ENCODE results near the gene ST6GAL1.

The ST6GAL1 gene

DNA sequence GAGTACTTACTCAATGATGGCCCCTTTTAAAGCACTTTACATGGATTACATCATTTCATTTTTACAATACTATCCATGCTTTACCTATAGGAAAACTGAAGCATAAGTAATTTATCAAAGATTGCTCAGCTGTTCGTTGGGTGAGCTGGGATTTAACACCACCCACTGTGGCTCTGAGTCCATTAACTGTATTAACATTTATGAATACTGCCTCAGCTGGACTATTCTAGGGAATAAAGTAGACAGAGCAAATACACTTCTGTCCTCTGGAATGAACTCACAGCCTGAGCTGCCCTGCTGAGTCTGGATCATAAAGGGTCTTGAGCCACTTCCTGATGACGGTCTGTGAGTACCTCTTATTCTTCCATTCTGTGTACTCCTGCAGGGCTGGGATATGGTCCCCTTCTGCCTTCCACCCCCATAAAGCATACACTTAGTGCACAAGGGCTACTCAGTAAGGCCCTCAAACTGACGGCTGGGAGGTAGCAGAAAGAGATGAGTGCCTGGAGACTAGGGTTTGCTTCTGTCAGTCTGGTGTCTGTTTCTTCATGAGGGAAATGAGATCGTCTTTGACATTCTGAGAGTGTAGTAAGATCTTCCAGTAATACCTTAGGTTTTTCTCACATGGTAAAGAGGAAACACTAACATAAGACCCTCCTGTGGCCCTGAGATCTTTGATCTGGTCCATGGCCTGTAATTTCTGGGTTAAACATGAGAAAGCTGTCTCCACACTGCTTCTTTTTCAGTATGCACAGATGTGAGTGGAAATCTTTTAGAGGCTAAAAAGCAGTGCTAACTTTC is 12.6 kb upstream of the ST6GAL1 start:
- DNase-seq, result no peak

DNA sequence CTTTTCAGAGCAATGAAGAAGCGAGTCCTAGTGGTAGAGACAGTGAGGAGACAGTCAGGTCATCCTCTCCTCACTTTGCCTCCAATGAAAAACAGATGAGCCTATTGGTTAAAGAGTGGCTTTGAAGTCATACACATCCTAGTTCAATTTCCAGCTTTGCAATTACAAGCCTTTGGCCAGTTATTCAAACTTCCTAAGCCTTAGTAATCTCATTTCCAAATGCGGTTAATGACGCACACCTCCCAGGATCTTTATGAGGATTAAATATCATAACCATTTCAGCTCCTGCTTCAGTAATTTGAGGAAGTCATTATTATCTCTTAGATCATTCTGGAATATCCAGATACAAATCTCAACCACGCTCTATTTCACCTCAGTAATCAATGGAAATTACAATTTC is 10.0 kb upstream of the ST6GAL1 start:
- no peak for DNase-seq

DNA sequence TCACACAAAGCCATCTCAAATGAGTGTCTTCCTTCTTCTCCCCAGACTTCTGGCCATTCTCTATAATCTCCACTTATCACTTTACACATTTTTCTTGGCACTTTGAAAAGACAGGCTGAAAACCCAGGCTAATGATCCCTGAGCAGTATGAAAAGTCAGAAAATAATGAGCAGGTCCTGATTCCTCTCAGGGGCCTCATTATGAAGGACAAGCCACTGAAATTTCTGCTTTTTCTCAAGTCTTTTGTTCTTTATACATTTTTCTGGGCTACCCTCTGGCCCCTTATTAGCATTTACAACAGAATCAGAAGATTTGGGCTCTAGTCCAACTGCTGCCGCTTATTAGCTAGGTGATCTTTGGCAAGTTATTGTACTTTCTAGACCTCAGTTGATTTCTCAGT is 9.5 kb upstream of the ST6GAL1 start:
- DNase-seq, result no peak

DNA sequence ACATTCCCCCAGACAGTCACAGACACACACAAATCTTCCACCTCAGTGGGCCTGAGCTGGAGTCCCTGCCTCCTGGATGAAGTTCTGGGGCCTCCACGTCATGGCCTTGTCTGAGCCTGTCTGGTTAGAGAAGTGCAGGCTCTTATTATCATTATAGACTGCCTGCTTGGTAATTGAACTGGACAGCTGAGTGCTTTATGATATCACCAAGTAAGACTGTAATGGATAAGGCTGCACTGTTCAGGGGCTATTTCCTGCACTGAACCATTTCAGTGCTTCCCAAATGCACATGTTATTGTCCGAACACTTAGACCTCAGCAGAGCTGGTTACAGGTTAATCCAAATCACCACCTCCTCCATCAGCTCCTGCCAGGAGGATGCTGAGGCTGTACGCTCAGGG is 8.7 kb upstream of the ST6GAL1 start:
- DNase-seq, result no peak

DNA sequence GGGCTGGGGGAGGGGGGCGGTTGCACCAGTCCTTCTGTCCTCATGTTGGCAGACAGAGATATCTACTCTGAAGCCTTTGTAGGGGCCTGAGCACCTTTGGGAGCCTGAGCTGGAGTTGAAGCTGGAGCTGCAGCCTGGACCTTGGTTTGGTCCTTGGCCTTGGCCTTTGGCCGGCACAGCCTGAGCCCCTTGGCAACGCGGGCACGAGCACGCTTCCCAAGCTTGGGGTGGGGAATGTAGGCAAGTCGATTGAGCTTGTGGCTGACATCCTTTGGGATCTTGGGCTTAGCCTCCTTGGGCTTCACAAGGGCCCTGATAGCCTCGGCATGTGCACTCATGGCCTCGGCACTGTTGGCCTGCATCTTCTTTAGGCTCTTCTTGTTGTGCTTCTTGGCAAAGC is 8.1 kb upstream of the ST6GAL1 start:
- DNase-seq, result no peak

DNA sequence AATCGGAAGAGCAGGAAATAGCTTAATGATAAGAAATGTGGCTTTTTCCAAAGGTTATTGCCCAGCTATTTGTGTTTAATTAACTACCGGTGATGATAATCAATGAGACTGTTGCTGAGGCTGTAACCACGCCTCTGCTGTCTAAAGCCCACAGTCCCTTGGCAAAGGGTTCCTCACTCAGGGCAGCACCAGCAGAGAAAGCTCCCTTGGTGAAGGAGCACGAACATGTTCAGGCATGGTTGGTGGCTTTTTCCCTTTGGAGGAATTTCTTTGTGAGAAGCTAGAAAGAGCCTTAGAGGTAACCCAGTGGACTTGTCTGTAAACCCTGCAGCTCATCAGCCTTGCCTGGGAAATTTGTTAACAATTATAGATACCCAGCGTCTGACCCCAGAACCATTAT is 7.5 kb upstream of the ST6GAL1 start:
- no peak for DNase-seq

DNA sequence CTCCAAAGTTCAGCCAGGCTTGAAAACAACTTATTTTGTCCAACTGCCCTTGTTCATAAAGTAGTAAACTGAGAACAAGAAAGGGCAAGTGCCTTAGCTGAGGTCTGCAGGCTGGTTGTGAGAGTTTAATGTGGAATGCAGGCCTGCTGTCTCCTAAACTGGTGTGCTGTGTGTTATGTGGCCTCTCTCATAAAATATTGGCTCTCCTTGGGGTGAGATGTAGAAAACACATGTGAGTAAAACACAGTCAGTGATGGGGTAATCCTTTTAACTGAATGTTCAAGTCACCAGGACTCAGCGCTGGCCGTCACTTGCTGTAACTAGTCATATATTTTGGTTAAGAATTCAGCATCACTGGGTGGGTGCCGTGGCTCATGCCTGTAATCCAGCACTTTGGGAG is 7.1 kb upstream of the ST6GAL1 start:
- DNase-seq, result no peak

DNA sequence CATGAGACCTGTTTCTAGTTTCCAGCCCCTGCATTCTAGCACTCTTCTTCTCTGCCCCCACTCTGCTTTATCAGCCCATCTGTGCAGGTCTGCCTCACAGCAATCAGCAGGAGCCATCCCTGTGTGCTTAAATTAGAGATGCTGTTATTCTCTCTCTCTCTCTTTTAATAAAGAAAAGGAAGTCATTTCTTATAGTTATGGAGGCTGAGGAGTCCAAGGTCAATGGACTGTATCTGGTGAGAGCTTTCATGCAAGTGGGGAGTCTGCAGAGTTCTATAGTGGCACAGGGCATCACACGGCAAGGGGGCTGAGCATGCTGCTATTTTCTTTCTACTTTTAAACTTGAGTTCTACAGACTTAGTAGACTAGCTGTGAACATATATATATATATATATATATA is 4.5 kb upstream of the ST6GAL1 start:
- DNase-seq, result no peak

DNA sequence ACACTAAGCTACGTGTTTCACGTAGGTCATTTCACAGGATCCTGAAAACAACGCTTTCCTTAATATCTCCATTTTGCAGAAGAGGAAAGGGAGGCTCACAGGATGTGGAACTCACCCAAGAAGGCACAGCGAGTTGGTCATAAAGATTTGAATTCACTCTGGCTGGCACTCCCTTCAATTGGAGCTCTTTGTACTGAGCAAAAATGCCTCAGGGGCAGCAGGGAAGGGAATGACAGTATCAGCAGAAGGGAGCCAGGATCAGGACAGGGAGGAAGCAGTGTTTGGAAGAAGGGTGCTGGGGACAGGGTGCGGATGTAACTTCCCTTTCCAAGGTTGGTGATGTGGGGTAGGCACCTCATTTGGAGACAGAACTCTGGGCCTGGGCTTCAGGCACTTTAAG is 1.1 kb upstream of the ST6GAL1 start:
- no peak for DNase-seq

DNA sequence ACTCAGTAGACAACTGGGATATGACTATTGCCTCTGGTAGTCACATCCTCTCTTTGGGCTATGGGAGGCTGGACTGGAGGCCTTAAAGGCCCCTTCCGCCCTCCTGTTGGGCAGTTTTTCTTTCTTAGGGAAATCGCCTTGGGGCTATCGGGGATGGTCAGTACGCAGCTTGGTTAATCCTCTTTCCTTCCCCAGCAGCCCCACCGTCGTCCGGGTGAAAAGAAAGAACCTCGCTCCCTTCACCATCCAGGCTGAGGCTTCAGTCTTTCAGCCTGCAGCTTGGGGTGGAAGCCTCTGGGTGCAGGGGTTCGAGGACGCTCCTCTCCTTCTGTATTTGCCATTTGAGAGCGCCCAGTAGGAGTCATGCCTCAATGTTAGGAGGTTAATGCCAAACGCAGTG is 641 bp upstream of the ST6GAL1 start:
- no peak for DNase-seq

DNA sequence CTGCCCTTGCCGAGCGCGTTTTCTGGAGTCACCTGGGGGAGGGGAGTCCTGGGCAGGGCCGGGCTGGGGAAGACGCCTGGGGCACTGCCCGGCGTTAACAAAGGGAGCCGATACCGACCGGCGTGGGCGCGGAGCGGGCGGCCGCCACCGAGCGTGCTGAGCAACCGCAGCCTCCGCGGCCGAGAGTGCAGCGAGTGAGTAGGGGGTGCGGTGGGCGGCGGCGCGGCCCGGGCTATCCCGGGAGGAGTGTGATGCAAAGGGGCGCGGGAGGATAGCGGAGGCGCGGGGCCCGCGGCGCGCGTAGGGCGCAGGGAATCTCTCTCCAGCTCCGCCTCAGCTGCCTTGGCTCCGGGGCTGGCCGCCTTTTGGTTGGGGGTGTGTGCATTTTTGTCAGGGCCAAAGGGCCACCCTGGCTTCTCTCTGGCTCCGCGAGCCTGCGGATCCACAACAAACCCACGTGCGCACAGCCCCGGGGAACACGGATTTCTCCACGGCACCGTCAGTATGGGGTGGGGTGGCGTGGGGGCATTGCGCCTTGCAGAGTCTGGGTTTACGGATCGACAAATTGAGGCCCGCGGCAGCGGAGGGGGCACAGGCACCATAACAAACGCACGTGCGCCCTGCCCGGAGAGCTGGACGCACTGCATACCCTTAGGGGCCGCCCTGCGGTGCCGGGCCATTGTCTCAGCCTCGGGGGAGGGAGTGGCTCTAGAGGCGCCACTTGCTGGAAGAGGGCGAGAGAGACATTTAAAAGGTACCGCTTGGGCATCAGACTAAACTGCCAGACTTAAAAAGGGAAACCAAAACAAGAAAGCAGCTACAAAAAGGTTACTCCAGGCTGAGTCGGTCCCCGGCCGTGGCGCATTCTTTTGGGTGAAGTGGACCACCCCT is 560 bp downstream of the ST6GAL1 start:
- peak; percentile 55 for DNase-seq

DNA sequence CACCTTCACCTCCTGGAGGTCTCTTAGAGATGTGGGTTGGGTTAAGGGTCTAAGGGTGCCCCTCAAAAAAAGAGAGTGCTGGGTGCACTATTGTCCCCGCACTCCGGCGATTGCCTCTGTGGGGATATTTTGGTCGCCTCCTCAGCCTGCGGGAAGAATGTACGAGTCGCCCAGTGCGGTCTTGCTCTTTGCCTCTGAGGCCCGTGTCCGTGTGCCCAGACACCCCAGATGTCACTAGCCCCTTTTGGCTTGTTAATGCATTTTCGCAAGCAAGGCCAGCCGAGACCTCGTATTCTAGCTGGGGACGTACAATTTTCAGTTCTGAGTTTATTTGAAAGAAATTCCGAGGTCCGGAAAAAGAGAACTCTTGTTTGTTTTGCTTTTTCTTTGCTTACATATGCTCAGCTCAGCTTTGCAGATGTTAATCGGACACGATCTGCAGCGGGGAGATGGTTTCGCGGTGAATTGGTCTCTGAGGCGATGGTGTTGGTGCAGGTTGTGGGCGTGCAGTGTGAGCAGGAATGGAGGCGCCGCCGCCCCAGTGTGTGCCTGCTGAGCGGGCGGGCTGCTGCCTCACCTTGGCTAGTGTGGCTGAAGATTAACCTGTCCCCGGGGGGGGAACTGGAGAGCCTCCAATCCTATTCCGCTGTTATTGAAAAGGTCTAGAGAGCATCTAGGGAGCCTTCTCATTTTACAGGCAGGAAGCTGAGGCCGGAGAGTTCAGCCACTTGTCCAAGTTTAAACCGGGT is 1.4 kb downstream of the ST6GAL1 start:
- DNase-seq, result peak; percentile 76

DNA sequence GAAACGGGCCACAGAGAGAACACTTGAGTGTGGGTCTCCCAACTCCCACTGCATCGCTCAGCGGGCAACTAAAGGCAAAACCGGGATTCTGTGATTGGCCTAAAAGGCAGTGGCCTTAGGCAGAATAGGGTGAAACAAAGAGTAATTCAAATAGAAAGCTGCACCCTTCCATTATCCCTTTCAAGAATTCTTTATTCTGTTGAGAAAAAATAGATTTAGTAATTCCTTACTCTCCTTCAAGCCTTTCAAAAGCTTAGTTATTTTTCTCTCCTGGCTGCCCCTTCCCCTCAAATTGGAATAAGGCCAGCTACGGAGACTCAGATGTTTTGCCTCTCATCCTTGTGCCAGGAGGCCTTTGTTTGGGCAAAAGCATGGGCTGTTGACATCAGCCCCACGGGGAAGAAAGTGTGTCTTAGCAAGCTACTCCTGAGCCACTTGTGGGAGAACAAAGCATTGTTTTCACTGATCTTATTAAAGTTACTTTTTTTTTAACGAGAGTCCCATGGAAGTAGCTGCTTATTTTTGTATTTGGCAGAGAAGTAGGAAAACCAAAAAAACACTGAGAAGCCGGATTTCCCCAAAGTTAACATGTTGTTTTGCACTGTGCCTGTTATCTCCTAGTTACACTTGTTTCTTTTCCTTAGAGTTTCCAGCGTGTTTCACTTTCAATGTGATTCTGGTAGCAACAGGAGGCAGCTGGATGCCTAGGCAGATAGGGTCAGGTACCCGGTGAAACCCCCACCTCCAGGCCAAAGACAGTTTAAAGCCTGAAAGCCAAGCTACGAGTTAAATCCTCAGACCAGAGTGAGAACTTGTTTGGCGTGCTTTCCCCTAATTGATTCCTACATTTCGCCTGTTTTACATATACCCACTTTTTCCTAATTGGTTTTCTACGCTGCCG is 2.2 kb downstream of the ST6GAL1 start:
- DNase-seq, result peak; percentile 76

DNA sequence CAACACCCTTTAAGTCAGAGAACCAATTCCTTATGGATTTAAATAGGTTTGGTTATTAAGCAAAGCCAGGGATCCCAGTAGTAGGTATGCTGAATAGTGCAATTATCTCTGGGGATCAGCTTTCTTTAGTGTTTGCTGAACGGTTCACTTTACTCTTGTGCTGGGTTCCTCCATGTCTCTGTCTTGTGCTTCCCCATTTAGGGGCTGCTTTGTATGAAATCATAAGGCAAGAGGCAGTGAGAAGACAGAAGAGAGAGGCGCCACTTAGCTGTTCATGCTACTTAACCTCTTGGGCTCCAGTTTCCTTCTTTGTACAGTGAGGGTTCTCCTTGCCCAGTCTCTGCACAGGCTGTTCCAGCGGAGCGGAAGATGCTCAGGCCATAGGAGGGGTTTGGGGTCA is 3.5 kb downstream of the ST6GAL1 start:
- no peak for DNase-seq

DNA sequence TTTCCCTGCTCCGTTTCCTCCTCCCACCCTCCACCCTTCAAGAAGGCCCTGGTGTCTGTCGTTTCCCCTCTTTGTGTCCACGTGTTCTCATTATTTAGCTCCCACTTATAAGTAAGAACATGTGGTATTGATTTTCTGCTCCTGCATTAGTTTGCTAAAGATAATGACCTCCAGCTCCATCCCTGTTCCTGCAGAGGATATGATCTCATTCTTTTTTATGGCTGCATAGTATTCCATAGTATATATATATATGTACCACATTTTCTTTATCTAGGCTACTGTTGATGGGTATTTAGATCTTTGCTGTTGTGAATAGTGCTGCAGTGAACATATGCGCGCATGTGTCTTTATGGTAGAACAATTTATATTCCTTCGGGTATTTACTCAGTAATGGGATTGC is 4.8 kb downstream of the ST6GAL1 start:
- DNase-seq, result no peak

DNA sequence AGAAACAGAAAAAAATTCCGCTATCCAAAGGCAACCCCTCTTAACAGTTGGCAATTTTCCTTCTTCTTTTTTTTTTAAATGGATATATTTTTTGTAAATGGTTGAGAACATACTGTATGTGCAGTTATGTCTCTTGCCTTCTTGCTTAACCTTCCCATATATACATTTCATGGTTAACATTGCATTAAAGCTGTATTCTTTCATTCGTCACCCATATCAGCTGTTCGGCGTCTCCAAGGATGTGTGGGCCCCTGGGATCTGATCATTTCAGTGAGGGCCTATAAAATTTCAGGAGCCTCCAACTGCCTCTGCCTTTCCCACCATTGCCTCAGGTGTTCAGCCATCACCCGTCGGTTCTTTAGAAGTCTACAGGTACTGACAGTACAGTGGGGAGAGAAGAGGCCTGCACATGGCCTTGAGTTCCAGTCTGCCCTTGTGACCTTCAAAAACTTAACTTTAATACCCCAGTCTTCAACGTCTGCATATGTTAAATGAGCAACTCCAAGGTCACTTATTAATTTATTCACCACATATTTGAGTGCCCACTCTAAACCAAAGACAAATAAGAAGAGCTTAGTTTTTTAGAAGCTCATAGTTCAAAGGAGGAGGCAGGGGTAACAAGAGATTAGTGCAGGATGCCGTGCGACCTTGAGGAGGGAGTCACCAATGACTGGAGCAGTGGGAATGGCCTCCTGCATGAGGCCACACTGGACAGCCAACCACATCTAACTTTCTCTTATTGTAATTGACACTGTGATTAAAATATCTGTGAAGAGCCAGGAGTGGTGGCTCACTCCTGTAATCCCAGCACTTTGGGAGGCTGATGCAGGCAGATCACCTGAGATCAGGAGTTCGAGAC is 6.9 kb downstream of the ST6GAL1 start:
- DNase-seq, result no peak

DNA sequence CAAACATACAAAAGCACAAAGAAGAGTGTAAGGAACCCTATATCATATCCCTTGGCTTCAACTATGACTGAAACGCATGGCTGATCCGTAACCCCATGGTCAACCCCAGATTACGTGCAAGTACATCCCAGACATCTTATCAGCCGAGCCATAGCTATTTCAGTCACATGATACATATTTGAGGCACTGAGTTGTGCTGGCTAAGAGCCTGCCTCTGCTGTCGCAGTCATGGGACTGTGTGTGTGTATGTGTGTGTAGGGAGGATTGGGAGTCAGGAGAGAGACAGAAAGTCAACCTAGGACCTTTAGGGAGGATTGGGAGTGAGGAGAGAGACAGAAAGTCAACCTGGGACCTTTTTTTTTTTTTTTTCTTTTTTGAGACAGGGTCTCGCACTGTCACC is 8.4 kb downstream of the ST6GAL1 start:
- no peak for DNase-seq

DNA sequence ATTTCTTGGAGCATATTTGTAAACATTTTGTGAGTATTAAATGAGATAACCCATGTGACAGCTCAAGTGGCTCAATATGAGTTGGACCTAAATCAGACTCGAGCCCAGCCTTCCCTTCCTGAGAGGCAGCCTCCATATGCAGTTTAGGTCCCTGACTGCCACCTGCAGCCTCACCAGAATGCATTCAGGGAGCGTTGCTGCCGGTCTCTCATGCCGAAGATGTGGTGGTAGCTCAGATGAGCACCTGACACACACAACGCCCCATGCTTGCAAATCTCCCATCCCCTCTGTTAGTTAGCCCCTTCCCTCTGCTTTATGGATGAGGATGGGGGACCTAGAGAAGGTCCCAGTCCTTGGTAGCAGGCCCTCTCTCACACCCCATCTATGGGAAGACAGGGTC is 9.2 kb downstream of the ST6GAL1 start:
- no peak for DNase-seq

DNA sequence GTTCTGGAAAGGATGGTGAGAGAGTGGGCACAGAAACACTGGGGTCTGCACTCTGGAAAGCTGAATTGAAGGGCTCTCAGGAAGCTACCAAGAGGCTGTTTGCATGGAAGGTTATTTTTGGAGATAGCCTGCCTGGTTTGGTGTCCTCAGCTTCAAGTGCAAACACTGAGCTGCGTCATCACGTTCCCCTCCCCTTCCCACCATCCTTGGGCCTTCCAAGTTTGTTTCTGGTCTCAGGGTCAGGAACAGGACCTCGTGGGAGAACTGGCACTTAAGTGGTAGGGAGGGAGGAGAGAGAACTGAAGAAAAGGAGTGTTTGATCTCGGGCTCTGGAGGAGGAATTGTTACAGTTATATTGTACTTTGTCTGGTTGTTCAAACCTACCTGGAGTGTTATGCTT is 10.6 kb downstream of the ST6GAL1 start:
- DNase-seq, result no peak

DNA sequence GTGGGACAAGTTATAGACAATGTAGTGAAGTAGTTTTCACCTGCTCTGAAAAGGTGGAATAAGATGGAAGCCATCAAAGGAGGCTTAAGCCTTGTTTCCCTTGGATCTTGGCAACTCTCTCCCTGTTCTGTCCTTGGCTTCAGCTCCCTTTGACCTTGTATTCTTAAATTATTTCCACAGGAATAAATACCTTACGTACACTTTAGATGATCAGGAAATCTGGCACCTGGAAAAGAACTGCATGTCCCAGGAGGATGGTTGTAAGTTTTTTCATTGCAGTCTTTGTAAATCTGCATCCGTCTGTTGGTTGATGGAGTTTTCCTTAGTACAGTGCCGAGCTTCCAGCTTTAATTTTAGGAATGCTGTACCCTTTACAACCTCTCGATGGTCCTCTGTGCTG is 11.8 kb downstream of the ST6GAL1 start:
- no peak for DNase-seq

DNA sequence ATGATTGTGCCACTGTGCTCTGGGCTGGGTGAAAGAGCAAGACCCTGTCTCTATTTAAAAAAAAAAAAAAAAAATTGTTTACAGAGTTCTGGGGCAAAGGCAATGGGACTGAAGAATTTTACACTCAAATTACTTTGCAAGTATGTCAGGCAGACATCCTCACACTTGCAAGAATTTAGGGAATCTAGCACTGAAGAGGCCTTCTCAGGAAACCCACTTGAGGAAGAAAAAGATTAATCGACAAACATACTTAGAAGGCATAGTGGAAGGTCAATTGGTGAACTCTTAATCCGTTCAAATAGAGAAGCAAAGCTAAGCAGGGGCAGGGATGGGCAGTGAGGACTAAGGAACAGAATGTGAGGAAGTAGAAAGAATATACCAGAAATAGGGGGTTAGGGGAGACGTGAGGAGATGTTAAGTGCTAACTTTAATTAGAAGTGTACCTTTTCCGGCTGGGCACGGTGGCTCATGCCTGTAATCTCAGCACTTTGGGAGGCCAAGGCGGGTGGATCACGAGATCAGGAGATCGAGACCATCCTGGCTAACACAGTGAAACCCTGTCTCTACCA is 15.0 kb downstream of the ST6GAL1 start:
- DNase-seq, result no peak

Data from DMS79 treated with DMSO at 0.1 percent for 48 hours (cell line).